Measurements from ENCODE around the gene ALDH18A1.

ALDH18A1 gene

DNA sequence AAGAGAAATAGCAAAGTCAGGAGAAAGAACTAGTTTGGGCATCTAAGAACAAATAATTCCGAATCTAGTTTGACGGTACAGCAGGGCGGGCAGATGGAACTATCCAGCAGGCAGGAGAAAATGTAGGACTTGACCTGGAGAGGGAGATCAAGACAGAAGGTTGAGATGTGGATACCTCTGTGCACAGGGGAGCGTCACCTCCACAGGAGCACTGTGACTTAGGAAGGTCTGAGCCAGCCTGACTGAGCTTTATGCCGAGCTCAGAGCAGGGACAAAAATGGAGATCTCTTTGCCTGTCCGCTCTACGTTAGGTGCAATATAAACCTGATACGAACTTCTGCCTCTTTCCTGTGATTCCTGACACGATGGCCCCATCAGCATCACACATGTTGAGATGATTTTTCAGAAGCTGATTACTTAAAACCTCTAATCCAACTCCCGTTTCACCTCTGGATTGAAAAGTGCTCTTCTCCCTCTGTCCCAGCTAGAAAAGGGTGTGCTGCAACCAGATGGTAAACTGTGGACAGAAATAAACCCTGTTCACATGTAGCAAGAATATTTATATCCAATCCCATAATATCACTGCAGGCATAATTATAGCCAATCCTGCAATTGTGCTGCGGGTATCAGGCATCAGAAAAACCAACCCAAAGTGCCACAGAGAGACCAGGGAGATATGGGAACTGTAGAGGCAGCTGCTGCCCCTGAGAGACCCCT is 81.7 kb downstream of the ALDH18A1 start:
- no peak for DNase-seq

DNA sequence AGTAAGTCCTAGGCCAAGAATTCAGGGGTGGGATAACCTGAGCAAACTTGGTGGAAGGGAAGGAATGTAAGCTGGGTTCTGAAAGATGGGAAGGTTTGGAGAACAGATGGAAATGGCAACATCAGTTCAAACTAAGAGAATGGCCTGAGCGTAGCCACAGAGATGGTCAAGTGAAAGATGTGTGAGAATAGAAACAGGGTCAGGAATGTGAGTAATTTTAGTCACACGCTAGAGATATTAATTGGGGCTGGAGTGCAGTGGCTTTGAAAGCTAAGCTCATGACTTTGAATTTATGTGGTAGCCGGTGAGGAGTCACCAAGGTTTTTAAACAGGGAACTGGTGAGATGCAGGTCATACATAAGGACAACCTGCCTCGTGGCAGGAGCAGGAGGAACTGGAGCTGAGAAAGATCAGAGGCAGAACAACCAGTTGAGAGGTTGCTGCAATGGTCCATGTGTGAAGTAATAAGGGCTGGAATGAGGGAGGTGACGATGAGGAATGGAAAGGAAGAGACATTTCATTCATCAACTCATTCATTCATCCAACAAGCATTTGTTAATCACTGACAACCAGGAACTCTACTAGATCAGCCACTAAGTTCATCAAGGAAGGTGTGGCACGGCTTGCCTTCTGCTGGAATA is 82.4 kb downstream of the ALDH18A1 start:
- DNase-seq, result no peak

DNA sequence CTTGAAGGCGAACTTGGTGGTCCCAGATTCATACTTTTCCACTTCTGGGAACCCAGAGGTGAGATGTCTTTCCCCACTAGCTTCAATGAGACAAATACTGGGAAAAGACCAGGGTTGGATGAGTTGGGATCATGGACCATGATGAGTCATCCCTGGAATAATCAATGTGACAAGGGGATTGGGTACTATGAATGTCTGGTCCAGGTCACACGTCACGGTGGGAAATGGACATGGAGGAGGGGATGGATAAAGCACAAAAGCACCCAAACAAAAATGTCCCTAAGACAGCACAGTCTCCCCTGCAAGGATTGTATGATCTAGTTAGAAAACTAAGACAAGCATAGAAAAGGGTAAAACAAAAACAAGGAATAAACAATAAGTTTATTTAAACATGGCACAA is 83.0 kb downstream of the ALDH18A1 start:
- no peak for DNase-seq

DNA sequence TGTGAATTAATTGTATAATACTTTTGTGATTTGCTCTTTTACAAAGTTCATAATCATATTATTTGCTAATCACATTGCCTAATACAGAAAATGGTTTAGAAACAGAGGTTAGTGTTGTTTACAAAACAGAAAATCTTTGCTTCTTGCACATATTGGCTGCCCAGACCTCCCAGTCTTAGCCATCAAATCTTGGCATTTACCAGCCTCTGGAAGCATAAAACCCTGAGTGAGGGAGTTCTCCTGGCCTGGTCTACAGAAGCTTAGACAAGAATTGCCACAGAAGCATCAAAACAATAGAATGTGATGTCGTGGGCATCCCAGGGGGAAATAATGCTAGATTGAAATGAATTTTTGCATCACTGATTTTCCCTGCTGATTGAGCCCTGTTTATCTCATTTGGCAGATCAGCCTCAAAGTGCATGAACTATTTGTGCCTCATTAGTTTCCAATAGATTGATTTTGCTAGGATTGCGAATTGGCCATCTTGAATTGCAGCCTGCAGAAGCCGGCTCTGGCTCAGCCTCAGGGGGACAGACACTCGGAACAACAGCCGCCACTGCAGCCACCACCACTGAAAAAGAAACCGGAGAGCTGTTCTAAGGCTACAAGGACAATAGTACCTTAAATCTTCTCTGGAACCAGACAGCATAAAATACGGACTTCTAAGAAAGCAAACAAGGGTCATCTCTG is 84.2 kb downstream of the ALDH18A1 start:
- no peak for DNase-seq

DNA sequence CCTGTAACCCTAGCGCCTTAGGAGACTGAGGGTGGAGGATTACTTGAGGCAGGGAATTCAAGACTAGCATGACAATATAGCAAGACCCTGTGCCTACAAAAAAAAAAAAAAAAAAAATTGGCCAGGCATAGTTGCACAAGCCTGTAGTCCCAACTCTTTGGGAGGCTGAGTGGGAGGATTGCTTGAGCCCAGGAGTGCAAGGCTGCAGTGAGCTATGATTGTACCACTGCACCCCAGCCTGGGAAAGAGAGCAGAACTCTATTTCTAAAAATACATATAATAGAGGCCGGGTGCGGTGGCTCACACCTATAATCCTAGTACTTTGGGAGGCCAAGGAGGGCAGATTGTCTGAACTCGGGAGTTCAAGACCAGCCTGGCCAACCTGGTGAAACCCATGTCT is 85.1 kb downstream of the ALDH18A1 start:
- DNase-seq, result no peak

DNA sequence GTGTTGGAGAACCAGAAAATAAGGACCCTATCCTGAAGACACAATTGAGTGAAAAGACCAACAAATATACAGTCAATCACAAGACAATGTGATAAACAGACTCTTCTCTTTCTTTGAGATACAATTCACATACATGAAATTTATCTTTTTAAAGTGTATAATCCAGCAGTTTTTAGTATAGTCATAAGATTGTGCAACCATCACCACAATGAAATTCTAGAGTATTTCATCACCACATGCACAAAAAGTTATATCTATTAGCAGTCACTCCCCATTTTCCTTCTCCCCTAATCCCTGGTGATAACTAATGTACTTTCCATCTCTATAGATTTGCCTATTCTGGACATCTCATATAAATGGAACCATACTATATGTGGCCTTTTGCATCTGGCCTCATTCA is 87.1 kb downstream of the ALDH18A1 start:
- no peak for DNase-seq

DNA sequence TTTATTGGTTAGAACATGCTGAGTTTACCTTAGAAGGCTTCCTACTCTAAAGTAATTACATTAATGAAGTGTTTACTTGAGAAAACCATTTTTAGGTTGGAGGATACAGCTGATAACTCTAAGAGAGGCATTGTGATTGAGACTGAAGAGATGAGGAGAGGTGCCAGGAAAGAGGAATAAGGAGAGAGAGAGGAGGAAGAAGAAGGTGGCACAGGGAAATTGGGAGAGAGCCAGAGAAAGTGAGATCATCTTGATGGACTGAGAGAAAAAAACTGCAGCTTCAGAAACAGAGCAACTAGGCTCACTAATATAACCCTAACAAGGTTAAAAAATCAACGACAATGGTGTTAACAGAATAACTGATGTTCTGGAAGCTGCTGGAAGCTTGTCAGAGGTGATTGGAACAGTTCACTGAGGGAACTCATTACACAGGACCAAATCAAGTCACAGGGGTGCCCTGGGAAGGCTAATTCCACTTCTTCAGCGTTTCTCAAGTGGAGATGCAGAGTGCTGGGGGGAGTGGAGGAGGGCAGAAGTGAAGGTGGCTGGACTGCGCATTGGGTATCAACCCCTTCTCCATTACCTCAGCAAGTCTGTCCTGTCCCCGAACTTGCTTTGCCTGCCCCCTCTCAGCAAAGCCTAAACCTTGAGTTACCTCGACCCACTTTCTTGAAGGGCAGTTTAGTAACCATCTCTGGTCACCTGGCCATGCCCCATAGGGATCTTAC is 88.4 kb downstream of the ALDH18A1 start:
- DNase-seq, result no peak

DNA sequence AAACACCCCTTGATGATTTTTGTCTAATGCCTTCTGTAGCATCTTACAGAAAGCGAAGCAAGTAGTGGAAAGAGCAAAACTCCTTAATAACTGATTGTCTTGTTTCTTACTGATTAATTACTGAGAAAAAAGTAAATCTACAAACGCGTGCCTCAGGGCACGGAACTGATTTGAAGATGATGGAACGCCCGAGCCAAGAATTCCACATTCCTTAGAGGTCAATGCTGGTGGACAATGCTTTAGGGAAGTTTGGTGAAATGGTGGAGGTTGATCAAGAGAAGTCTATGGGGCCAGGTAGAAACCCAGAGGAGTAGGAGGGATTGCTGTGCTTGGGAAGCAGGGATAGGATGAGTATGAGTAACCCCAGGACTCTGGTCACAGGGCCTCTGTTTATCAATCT is 90.4 kb downstream of the ALDH18A1 start:
- DNase-seq, result no peak

DNA sequence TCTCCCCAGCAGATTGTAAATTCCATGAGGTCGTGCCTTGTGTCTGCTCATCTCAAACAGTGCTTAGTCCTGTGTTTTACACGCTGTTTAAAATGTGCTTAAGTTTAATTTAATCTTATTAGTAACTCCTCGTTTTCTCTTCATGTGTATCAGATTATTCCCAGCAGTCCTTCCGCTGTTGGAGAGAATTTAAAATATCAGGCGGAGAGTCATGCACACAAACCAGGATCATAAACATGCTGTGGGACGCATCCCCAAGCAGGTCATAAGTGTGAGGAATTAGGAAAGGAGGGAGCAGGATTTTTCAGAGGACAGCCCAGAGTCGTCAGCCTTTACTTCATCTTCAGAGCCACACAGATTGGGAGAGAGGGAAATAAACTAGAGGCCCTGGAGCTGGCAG is 91.2 kb downstream of the ALDH18A1 start:
- no peak for DNase-seq

DNA sequence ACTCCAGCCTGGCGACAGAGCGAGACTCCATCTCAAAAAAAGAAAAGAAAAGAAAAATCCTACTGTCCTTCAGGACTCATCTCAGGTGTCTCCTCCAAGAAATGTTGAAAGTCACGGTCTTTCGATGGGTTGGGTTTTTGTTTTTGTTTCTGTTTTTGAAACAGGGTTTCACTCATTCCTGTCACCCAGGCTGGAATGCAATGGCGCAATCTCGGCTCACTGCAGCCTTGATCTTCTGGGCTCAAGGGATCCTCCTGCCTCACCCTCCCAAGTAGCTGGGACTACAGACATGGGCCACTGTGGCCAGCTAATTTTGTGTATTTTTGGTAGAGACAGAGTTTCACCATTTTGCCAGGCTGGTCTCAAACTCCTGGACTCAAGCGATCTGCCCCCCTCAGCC is 92.2 kb downstream of the ALDH18A1 start:
- DNase-seq, result no peak

DNA sequence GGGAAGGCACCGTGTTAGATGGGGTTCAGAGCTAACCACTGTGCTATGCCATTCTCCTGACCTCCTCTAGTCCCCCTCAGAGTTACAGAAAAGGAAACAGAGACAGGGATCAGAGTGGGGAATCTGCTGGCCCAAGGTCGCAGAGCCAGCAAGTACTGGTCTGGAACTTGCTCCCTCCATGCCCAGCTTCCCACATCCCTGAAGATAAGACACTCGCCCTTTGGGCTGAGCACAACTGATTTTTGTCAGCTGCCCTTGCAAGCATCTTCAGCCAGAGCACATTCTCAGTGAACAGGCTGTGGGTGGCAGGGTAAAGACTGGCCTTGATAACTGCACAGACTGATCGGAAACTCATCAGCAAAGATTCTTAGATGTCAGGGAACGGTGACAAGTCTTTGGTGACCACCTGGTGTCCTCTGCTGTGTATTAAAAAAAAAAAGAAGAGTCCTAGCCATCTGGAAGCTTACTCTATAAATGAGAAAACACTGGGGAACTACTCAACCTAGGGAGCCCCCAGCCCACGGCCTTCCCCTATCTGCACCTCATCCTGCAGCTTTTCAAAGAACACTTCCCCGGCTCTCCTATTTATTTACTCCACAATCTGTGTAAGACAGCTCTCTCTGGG is 94.1 kb downstream of the ALDH18A1 start:
- no peak for DNase-seq

DNA sequence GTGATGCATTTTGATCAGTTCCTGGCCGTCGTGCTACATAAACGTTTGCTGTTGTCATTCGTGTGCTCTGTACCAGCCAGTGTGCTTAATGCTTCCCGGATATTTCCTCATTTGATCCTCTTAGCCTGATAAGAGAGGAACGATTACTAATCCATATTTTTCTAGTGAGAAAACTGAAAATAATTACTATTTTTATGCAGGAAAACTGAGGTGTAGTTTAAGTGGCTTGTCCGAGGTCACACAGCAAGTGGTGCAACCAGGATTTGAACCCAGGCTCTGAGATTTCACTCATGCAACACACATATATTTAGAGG is 94.7 kb downstream of the ALDH18A1 start:
- DNase-seq, result no peak

DNA sequence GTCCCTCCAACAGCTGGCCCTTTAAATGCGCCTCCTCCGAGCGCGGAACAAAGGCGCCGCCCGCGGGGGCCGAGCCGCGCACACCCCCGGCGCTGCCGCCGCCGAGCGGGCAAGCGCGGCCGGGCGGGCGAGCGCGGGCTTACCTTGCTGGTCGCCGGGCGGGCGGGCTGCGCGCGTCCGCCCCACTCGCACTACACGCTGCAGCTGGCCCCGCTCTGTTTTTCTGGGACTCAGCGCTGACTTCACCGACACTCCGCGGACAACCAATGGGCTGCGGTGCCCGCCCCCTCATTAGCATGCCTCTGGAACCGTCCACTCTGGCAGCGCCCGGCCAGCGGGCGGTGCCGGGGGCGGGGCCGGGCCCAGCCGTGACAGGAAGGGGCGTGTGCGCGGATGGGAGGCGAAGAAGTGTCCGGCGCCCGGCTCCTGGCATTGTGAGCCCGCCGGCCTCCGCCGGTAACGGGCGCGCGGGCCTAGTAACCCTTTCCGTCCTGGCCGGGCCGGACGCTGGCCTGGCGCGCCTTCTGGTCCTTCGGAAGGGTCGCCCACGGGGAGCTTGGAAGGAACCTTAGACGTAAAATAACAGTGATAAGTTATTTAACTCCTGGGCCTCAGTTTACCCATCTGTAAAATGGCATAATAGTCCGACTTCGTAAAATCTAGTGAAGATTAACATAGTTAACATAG is 95.2 kb downstream of the ALDH18A1 start, which contains the start of gene SORBS1:
Gene SORBS1, minus strand, starts transcription at position 195 of the 687 bp plus-strand sequence. CDS start 120,236 bp downstream, outside the sequence.
- DNase-seq, result peak; percentile 75

DNA sequence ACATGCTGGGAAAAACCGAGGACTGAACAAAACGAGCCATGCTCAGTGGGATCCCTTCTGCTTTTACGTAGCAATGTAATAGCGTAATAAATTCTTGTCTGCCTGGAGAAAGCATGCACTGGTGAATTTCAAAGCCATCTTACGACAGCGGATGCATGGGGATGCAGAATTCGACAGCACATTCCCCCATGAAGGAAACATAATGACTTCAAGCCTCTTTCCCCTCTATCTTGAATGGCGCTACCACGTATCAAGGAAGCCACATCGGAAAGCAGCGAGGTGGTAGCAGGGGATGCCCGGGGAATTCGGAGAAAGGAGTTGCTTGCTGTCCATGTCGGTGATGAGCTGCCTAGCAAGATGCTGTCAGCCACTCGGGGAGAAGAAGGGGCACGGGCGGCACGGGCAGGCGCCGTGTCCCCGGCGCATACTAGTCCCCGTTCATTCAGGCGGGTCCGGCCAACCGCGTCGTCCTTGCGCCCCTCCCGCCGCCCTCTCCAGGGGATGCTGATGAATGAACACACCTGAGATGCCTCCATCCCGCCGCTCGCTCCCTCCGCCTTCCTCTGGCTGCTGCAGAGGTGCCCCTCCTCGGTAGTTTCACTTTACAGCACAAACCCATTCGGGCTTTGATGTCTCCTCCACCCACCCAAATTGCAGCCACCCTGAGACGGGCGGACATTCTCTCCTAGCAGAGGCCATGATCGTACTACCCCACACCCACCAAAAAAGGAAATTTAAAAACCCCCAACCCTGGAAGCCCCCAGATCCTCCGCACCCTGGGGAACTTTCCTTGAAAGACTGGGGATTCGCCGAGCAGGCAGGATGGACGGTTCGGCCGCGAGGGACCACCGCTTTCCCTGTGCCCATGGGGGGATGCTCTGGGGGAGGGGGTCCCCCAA is 96.0 kb downstream of the ALDH18A1 start:
- no peak for DNase-seq

DNA sequence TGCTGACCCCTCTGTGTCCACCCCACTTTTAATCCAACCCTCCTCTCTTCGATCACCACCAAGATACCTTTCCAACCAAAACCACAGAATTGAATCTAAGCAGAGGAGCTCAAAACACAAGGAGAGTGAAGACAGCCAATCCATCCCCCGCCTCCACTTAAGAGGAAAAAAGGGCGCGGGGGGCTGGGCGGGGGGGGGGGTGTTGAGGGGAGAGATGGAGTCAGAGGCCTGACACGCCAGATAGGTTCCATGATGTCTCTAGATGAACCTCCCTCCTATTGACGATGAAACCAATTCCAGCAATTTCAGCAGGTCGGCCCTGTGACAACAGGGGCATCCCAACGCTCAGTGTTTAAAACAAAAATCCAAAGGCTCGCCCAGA is 96.6 kb downstream of the ALDH18A1 start:
- no peak for DNase-seq

DNA sequence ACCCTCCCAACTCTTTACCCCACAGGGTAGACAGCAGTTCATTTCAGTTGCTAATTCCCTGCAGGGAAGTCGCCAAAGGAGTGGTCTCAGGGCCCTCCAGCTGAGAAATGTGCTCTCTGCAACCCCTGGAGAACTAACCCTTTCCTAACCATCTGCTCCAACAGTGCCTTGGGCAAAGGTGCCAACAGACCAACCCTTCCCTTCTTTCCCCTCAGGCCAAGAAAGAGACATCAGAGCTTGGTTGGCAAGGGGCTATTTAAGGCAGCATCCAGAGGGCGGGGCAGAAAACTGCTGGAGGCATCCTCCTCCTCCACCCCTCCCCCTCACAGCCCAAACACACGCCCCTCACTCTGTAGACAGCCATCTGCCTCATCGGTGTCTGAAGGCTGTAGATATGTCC is 97.0 kb downstream of the ALDH18A1 start:
- no peak for DNase-seq

DNA sequence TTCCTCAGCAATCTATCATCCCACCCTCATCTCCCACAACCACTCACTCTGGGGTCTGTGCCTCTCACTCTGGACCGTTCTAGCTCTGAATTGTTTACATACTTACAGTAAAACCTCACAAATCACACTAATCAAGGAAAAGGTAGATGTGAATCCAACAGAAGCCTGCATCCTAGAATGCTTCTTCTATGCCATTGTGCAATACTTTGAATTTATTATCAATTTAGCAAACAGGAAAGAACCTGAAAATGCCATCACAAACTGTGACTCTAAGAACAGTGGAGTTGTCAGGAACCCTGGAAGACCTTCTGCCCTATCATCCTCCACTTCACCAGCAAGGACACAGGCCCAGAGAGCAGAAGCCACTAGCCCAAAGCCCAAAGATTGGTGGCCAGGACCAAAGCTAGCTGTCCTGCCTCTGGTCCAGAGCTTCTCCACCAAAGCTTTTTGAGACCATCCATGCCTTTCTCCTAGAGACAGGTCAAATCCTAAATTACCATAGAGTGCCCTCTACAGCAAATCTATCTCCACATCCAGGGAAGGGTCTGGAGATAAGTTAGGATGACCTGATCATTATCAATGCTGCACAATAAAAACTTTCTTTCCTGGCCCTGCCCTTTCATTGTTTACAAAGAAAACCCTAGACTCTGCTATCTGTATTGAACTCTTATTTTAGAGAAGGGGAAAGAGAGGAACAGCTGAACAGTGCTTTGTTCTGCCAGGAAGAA is 97.8 kb downstream of the ALDH18A1 start:
- DNase-seq, result no peak

DNA sequence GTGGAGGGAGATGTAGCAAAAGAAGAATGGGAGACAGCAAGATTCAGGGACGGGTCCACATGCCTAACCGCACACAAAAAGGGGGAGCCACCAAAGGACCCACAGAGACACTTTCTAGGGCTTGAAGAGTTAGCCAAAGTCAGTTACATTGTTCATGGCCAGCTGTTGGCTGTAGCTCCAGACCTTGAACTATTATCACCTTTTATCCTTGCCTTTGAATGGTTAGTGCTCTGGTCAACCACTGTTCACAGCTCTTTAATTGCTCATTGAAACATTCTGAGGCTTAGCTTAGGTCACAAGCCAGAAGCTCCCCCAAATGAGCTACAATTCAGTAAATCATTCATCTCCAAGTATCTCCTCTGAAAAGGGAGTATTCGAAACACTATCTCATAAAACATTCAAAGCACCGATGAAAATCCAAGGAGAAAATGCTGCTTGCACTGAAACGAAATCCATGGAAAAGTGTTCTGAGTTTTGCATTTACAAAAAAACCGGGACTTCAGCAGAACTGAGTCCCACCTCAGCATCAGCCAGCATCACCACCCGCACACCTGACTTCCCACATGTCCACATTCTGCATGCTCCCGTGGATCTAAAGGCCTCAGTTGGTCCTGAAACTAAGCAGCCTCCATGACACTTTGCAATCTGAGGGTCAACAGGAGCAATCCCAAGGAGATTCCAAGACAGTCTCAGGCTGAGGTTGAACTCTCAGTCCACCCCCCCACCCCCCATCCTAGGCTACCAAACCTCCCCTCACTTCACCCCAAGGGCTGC is 99.3 kb downstream of the ALDH18A1 start:
- DNase-seq, result no peak

Measured in NCI-H1694 treated with DMSO at 0.1 percent for 48 hours (cell line).